HepG2 (cell line): ENCODE results near the gene ATP4A. TPM values are rescaled to one million over a fixed set of nuclear protein-coding genes. Genes with fewer than 3 reads are reported as not detected.

Source experiments
- ARID4A ChIP-seq: sonication (generic); formaldehyde crosslinking; IDR thresholded peaks from 2 replicates; pipeline ENCODE4 v1.5.0; 2020; ENCODE audit warnings: mild to moderate bottlenecking, missing genetic modification reagents, borderline replicate concordance
- HES4 ChIP-seq: sonication (generic); formaldehyde crosslinking; IDR thresholded peaks from 2 replicates; pipeline ENCODE4 v1.9.0; 2021; ENCODE audit warnings: mild to moderate bottlenecking, missing genetic modification reagents, borderline replicate concordance
- JDP2 ChIP-seq: sonication (generic); formaldehyde crosslinking; IDR thresholded peaks from 2 replicates; pipeline ENCODE4 v1.8.1; 2022; ENCODE audit warnings: missing genetic modification reagents, borderline replicate concordance
- KDM2A ChIP-seq: sonication (generic); formaldehyde crosslinking; IDR thresholded peaks from 2 replicates; pipeline ENCODE4 v1.4.0; 2020; ENCODE audit warnings: low read depth, missing genetic modification reagents, borderline replicate concordance
- NFIC ChIP-seq: IDR thresholded peaks from 2 replicates; pipeline ENCODE4 v1.6.1; 2012; ENCODE audit warnings: mild to moderate bottlenecking, low read length, inconsistent platforms
- PHB2 ChIP-seq: fragments of 450-650 bp; IDR thresholded peaks from 2 replicates; pipeline ENCODE4 v1.6.1; 2018; ENCODE audit not compliant: partially characterized antibody
- SOX6 ChIP-seq, 2 experiments: fragments of 450-650 bp in 1 of 2; sonication (generic) in 1 of 2; formaldehyde crosslinking in 1 of 2; IDR thresholded peaks; 2 replicates each; pipeline versions ENCODE4 v1.4.0 to v1.6.1; 2017 to 2020; ENCODE audit warnings: antibody characterized with exemption in 1 of 2, mild to moderate bottlenecking in 1 of 2, missing genetic modification reagents in 1 of 2
- TEAD3 ChIP-seq: optimal IDR thresholded peaks from 2 replicates; pipeline ENCODE3; 2016; ENCODE audit warnings: borderline replicate concordance
- TFAP4 ChIP-seq: sonication (generic); IDR thresholded peaks from 2 replicates; pipeline ENCODE4 v1.6.1; 2016; ENCODE audit warnings: low read depth, borderline replicate concordance
- ZBTB20 ChIP-seq: sonication (generic); formaldehyde crosslinking; IDR thresholded peaks from 2 replicates; pipeline ENCODE4 v1.8.1; 2023; ENCODE audit warnings: missing genetic modification reagents, low read depth, mild to moderate bottlenecking, borderline replicate concordance
- ZNF619 ChIP-seq: sonication (generic); formaldehyde crosslinking; IDR thresholded peaks from 2 replicates; pipeline ENCODE4 v1.4.0; 2020; ENCODE audit warnings: mild to moderate bottlenecking, missing genetic modification reagents
- ZNF672 ChIP-seq: sonication (generic); formaldehyde crosslinking; IDR thresholded peaks from 2 replicates; pipeline ENCODE4 v1.8.1; 2022; ENCODE audit warnings: missing genetic modification reagents
- ZNF879 ChIP-seq: sonication (generic); formaldehyde crosslinking; IDR thresholded peaks from 2 replicates; pipeline ENCODE4 v1.8.1; 2023; ENCODE audit warnings: missing genetic modification reagents
- ZSCAN5A ChIP-seq: sonication (generic); formaldehyde crosslinking; IDR thresholded peaks from 2 replicates; pipeline ENCODE4 v1.8.0; 2022; ENCODE audit warnings: mild to moderate bottlenecking, missing genetic modification reagents, borderline replicate concordance
- polyA plus RNA-seq, 8 experiments: library from polyadenylated mRNA; depleted of rRNA in 3 of 8; stranded (reverse) in 7 of 8; unstranded in 1 of 8; fragments of >200 nt; fragmentation: Illumina TruSeq in 4 of 8; extraction: Trizol in 4 of 8; gene quantifications; 2 replicates each; pipeline versions ENCODE4 v1.2.1 to v1.2.3, GENCODE V29; 2011 to 2016; ENCODE audit warnings: low read depth in 4 of 8, missing spikeins in 1 of 8, mixed read lengths in 1 of 8; ENCODE audit not compliant: insufficient read depth in 1 of 8
- total RNA-seq, 5 experiments: library from RNA; depleted of rRNA; stranded (reverse); fragments of >200 nt; fragmentation: Illumina TruSeq; extraction: Trizol; gene quantifications; 2 replicates each; pipeline ENCODE4 v1.2.3, GENCODE V29; 2016; ENCODE audit warnings: low read depth in 1 of 5
- TF ChIP-seq, protein P1 (sequence below): sonication (generic); formaldehyde crosslinking; conservative IDR thresholded peaks from 2 replicates; pipeline ENCODE4 v1.4.0; 2020; ENCODE audit warnings: mild to moderate bottlenecking, missing genetic modification reagents, moderate library complexity

ATP4A gene
- total and polyA plus RNA-seq, 2 of the 13 experiments (the other 11 are each of a cell fraction or from before 2014, with no cell fraction given), result 0.08 to 0.11 TPM

- TF ChIP-seq, protein P1, sequence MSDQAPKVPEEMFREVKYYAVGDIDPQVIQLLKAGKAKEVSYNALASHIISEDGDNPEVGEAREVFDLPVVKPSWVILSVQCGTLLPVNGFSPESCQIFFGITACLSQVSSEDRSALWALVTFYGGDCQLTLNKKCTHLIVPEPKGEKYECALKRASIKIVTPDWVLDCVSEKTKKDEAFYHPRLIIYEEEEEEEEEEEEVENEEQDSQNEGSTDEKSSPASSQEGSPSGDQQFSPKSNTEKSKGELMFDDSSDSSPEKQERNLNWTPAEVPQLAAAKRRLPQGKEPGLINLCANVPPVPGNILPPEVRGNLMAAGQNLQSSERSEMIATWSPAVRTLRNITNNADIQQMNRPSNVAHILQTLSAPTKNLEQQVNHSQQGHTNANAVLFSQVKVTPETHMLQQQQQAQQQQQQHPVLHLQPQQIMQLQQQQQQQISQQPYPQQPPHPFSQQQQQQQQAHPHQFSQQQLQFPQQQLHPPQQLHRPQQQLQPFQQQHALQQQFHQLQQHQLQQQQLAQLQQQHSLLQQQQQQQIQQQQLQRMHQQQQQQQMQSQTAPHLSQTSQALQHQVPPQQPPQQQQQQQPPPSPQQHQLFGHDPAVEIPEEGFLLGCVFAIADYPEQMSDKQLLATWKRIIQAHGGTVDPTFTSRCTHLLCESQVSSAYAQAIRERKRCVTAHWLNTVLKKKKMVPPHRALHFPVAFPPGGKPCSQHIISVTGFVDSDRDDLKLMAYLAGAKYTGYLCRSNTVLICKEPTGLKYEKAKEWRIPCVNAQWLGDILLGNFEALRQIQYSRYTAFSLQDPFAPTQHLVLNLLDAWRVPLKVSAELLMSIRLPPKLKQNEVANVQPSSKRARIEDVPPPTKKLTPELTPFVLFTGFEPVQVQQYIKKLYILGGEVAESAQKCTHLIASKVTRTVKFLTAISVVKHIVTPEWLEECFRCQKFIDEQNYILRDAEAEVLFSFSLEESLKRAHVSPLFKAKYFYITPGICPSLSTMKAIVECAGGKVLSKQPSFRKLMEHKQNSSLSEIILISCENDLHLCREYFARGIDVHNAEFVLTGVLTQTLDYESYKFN (CRISPR knock-in tag), result peak; percentile 32; the same call in 1 of the 2 replicates
- no peak for TF ChIP-seq HES4 (CRISPR knock-in tag)
- no peak for TF ChIP-seq TFAP4
- TF ChIP-seq PHB2, result no peak
- no peak for TF ChIP-seq ZBTB20 (CRISPR knock-in tag)
- TF ChIP-seq NFIC, result no peak
- no peak for TF ChIP-seq SOX6 (IDR thresholded peaks at IDR 0.05)
- TF ChIP-seq SOX6 (CRISPR knock-in tag; IDR thresholded peaks at IDR 0.05), result 0 out of 2 replicates have a peak, but pooled peaks have one; percentile 17
- TF ChIP-seq ZNF619 (CRISPR knock-in tag), result no peak
- no peak for TF ChIP-seq ZNF672
- no peak for TF ChIP-seq JDP2
- peak; percentile 26; the same call in 1 of the 2 replicates for TF ChIP-seq ARID4A (CRISPR knock-in tag)
- no peak for TF ChIP-seq ZNF879
- TF ChIP-seq TEAD3, result no peak
- TF ChIP-seq KDM2A (CRISPR knock-in tag), result 0 out of 2 replicates have a peak, but pooled peaks have one; percentile 28
- TF ChIP-seq ZSCAN5A (CRISPR knock-in tag), result no peak
These were observed 10.7 kb downstream of the ATP4A start (continued) for GRCh38 chr19:35552534-35553384.
